Muscle layer of duodenum (tissue), 2 donors: Measurements from ENCODE around the gene PEX26.
A peak's percentile ranks its signal among the peaks of the same experiment; 100 is the strongest.
"Not testable (repeated sequence)": the region's sequence is repeated elsewhere in the genome, so short reads cannot be mapped to it uniquely, and the experiment has no call there.

ENCODE experiments used
- H3K27ac ChIP-seq: one replicate; pipeline ENCODE4 v1.7.0; 2013; ENCODE audit warnings: mild to moderate bottlenecking, low read length
- H3K27me3 ChIP-seq: one replicate; pipeline ENCODE4 v1.7.0; 2013; ENCODE audit warnings: low read depth, mild to moderate bottlenecking, control low read depth, low read length
- H3K36me3 ChIP-seq, 2 donors: one replicate each; pipeline ENCODE4 v1.7.0; 2013; ENCODE audit warnings: low read length in 2 of 2, control low read depth in 1 of 2, mild to moderate bottlenecking in 1 of 2; ENCODE audit not compliant: insufficient read depth in 2 of 2, control insufficient read depth in 1 of 2
- H3K4me1 ChIP-seq, 2 donors: one replicate each; pipeline ENCODE4 v1.7.0; 2013; ENCODE audit warnings: low read length in 2 of 2, mild to moderate bottlenecking in 2 of 2, control low read depth in 1 of 2, moderate library complexity in 1 of 2; ENCODE audit not compliant: insufficient read depth in 2 of 2, control insufficient read depth in 1 of 2
- H3K4me3 ChIP-seq, 2 donors: one replicate each; pipeline ENCODE4 v1.7.0; 2013; ENCODE audit warnings: low read length in 2 of 2, low read depth in 1 of 2, mild to moderate bottlenecking in 1 of 2
- H3K9me3 ChIP-seq, 2 donors: one replicate each; pipeline ENCODE4 v1.7.0; 2013; ENCODE audit warnings: low read length in 2 of 2, control low read depth in 1 of 2, mild to moderate bottlenecking in 1 of 2; ENCODE audit not compliant: control insufficient read depth in 1 of 2
- donor health status: healthy.

The PEX26 gene

GRCh38 chr22:18104566-18104965, 26.8 kb downstream of the PEX26 start:
- H3K27me3 ChIP-seq = peaks cover 5% of the 10 kb centered on the region
- H3K4me1 ChIP-seq = no peaks in the 10 kb centered on the region
- no peak overlapping the region for H3K4me3 ChIP-seq
- H3K9me3 ChIP-seq = no peaks in the 10 kb centered on the region
- H3K27ac ChIP-seq = no peak overlapping the region
- peaks cover 0 to 3% of the 10 kb centered on the region in 2 donors for H3K36me3 ChIP-seq

DNA sequence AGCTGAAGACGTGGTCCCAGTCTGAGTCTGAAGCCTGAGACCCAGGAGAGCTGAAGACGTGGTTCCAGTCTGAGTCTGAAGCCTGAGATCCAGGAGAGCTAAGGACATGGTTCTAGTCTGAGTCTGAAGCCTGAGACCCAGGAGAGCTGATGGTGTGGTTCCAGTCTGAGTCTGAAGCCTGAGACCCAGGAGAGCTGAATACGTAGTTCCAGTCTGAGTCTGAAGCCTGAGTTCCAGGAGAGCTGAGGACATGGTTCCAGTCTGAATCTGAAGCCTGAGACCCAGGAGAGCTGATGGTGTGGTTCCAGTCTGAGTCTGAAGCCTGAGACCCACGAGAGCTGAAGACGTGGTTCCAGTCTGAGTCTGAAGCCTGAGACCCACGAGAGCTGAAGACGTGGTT, 28.2 kb downstream of the PEX26 start:
- H3K9me3 ChIP-seq, H3K27ac ChIP-seq, H3K27me3 ChIP-seq, H3K4me3 ChIP-seq, H3K36me3 ChIP-seq: not testable (repeated sequence)
- peaks cover 0 to 11% of the 10 kb centered on the region in 2 donors for H3K4me1 ChIP-seq

GRCh38 chr22:18106550-18107341, 29.0 kb downstream of the PEX26 start:
- H3K27me3 ChIP-seq = not testable (repeated sequence)

GRCh38 chr22:18108187-18108586, 30.4 kb downstream of the PEX26 start:
- Histone ChIP-seq H3K4me1 (peaks cover 0 to 14% of the 10 kb centered on the region in 2 donors), H3K36me3 (no peaks in the 10 kb centered on the region)

More at GRCh38 chr22:18106550-18107341, 29.0 kb downstream of the PEX26 start:
- H3K27ac ChIP-seq, H3K36me3 ChIP-seq, H3K9me3 ChIP-seq, H3K4me3 ChIP-seq: not testable (repeated sequence)
- H3K4me1 ChIP-seq = peaks cover 0 to 14% of the 10 kb centered on the region in 2 donors

DNA sequence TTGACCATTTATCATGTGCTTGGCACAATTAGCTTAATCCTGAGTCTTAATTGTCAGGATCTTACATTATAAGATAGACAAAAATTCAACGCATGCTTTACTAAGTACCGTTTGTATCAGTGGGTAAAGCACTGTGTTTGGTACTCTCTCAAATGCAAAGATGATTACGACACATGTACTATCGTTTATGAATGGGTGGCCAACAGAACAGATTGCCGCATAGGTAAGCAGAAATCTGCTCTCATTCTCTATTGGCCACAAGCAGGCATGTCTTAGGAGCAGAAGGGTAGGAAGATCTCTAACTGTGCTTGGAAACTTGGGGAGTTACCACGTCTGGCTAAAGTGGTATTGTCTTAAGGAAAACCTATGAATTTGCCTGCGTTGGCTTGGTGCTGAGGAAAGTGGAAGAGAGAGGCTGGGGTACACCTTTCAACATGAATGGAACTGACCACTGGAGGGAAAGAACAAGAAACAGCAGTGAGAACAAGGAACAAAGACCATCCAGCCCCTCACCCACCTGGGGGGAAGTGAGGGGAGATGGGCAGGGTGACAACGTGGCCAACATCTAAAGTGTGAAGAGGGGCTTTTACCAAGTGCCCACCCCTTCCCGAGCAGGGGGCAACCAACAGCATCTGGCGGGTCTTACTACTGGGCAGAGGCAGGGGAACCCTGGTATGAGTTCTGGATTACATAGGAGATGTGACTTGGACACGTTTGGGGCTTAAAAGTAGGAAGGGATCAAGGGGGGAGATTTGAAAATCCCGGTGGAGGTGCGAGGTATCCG, 31.8 kb downstream of the PEX26 start:
- Histone ChIP-seq H3K27me3 (peaks cover 5% of the 10 kb centered on the region), H3K4me3 (peak overlapping the region in 1 of 2 donors; percentile 58), H3K36me3 (no peaks in the 10 kb centered on the region), H3K4me1 (peaks cover 0 to 14% of the 10 kb centered on the region in 2 donors), H3K27ac (no peak overlapping the region), H3K9me3 (no peaks in the 10 kb centered on the region)

More at GRCh38 chr22:18108187-18108586, 30.4 kb downstream of the PEX26 start:
- H3K27me3 ChIP-seq = peaks cover 5% of the 10 kb centered on the region
- no peaks in the 10 kb centered on the region for H3K9me3 ChIP-seq
- H3K27ac ChIP-seq = no peak overlapping the region
- no peak overlapping the region for H3K4me3 ChIP-seq

GRCh38 chr22:18110194-18110953, 32.6 kb downstream of the PEX26 start, which contains the start of gene TUBA8:
Gene TUBA8, plus strand, starts transcription at chr22:18110809. Its CDS starts 57 bp downstream, at chr22:18110866.
- H3K27me3 ChIP-seq = peaks cover 5% of the 10 kb centered on the region
- no peaks in the 10 kb centered on the region for H3K36me3 ChIP-seq
- H3K9me3 ChIP-seq = no peaks in the 10 kb centered on the region
- no peak within 1 kb of the TSS for H3K27ac ChIP-seq
- peaks cover 0 to 14% of the 10 kb centered on the region in 2 donors for H3K4me1 ChIP-seq
- peak within 1 kb of the TSS; percentile 30 to 58 for H3K4me3 ChIP-seq

GRCh38 chr22:18110954-18111758, 33.4 kb downstream of the PEX26 start:
- Histone ChIP-seq H3K9me3 (no peaks in the 10 kb centered on the region), H3K27me3 (peaks cover 5% of the 10 kb centered on the region), H3K4me3 (peak overlapping the region; percentile 30 to 58), H3K36me3 (no peaks in the 10 kb centered on the region), H3K27ac (no peak overlapping the region), H3K4me1 (peaks cover 0 to 14% of the 10 kb centered on the region in 2 donors)

GRCh38 chr22:18111759-18112330, 34.1 kb downstream of the PEX26 start:
- Histone ChIP-seq H3K4me3 (no peak overlapping the region), H3K27ac (no peak overlapping the region), H3K36me3 (no peaks in the 10 kb centered on the region), H3K9me3 (no peaks in the 10 kb centered on the region), H3K27me3 (peaks cover 5% of the 10 kb centered on the region), H3K4me1 (peaks cover 0 to 14% of the 10 kb centered on the region in 2 donors)

GRCh38 chr22:18112440-18112839, 34.6 kb downstream of the PEX26 start:
- H3K4me1 ChIP-seq = peaks cover 0 to 14% of the 10 kb centered on the region in 2 donors
- no peaks in the 10 kb centered on the region for H3K36me3 ChIP-seq
- H3K9me3 ChIP-seq = no peaks in the 10 kb centered on the region
- no peak overlapping the region for H3K4me3 ChIP-seq
- H3K27ac ChIP-seq = no peak overlapping the region
- no peaks in the 10 kb centered on the region for H3K27me3 ChIP-seq

GRCh38 chr22:18113680-18114394, 36.0 kb downstream of the PEX26 start:
- peaks cover 0 to 14% of the 10 kb centered on the region in 2 donors for H3K4me1 ChIP-seq
- no peaks in the 10 kb centered on the region for H3K36me3 ChIP-seq
- no peaks in the 10 kb centered on the region for H3K9me3 ChIP-seq
- no peaks in the 10 kb centered on the region for H3K27me3 ChIP-seq
- no peak overlapping the region for H3K4me3 ChIP-seq
- H3K27ac ChIP-seq = no peak overlapping the region
